GM18502 (cell line): Measurements from ENCODE around the gene STMP1.
"Not testable (repeated sequence)": the region's sequence is repeated elsewhere in the genome, so short reads cannot be mapped to it uniquely, and the experiment has no call there.

Source experiments
- ATAC-seq: cut with Tn5 transposase; IDR thresholded peaks from one replicate; pipeline ENCODE4 v1.9.1; 2021; ENCODE audit warnings: mild to moderate bottlenecking; ENCODE audit not compliant: unreplicated experiment, poor library complexity

Gene STMP1

DNA sequence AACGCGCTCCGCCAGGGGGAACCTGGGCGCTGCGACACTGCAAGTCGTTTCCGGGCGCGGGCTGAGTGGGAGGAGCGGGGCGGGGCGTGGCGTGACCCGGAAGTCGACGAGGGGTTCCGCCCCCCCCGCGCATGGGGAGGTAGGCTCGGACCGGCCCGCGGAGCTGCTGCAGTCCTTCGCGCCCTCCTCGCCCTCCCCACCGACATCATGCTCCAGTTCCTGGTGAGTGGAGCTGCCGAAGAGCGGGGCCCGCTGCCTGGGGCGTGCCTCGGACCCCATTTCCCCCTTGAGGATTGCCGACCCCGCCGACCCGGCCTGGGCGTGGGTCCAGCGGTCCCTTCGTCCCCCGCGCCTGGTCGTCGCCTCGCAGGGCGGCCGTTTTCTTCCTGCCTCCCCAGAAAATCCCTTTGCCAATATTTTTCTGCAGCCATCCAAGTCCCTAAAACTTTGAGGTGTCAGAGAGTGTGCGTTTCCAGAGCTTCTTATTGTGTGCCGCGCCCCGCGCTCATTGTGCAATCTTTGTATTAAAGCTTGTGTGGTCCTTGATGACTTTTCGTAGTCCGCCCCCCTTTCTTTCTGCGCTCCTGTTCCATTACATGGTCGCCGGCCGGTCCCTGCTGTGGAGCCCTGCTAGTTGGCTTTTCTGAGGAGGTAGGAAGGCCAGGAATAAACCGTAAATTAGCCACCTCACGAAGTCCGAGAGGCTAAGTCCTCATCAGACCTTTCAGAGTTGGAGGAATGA lies at the start of gene STMP1:
Gene STMP1, plus strand, starts transcription at position 142 of the 742 bp plus-strand sequence.
- peak; percentile 96 for ATAC-seq

DNA sequence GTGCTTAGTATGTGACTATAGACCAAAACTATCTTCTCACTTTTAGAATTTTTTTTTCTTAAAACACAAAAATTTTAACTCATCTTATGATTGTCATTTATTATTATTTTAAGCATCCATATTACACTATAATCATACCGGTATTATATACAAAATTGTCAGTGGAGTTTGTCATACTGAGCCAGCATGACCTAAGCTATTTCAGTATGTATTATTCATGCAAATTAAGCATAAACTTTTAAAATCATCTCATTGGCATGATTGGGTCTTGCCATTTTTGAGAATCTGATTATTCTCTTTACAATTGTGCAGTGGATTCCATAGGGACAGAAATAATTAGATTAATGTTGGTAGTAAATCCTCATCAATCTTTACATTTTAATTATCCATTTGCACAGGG lies 46.2 kb upstream of the STMP1 start:
- no peak for ATAC-seq

DNA sequence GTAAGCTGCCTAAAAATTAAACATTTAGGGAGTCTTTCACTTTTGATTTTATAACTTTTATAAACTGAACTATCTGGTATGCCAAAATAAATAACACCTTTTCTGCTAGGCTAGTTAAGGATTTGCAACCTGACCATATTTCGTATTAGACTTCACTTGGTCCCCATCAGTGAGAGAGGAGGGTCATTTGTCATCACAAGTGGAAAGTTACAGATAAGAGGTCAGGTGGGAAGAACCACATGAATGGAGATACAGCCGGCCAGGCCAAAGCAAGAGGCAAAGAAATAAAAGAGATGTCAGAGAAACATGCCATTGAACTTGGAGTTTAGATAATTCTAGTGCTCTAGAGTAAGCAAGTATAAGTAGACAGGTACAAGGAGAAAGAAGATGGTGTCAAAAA lies 44.5 kb upstream of the STMP1 start:
- ATAC-seq = no peak

DNA sequence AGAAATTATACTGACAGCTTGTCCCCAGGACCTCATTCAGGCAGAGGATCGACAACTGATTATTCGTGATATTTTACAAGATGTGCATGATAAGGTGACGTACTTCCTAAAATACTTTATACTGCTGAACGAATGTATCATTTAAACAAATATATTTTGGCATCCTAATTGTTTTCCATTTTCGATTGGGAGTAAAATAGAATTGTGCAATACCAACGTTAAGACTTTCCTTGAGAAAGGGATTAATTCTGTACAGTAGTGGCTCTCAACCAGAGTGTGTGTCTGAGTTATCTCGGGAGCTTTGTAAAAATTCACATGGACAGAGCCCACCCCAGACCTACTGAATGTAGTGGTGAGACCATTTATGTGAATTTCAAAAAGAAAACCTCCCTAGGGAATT lies 43.8 kb upstream of the STMP1 start:
- ATAC-seq = no peak

DNA sequence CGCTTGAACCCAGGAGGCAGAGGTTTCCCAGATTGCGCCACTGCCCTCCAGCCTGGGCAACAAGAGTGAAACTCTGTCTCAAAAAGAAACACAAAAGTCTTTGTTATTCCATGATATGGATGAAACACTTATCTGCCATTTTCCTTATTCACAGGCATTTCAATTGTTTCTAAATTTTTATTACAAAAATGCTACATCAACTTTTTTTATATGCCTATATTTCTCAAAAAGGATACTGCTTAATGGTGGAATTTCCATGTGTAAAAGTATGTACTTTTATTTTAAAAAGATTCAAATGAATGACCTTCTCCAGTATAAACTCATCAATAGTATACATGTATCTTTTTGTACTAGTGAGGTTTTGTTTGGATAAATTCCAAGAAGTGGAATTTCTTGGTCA lies 41.9 kb upstream of the STMP1 start:
- no peak for ATAC-seq

DNA sequence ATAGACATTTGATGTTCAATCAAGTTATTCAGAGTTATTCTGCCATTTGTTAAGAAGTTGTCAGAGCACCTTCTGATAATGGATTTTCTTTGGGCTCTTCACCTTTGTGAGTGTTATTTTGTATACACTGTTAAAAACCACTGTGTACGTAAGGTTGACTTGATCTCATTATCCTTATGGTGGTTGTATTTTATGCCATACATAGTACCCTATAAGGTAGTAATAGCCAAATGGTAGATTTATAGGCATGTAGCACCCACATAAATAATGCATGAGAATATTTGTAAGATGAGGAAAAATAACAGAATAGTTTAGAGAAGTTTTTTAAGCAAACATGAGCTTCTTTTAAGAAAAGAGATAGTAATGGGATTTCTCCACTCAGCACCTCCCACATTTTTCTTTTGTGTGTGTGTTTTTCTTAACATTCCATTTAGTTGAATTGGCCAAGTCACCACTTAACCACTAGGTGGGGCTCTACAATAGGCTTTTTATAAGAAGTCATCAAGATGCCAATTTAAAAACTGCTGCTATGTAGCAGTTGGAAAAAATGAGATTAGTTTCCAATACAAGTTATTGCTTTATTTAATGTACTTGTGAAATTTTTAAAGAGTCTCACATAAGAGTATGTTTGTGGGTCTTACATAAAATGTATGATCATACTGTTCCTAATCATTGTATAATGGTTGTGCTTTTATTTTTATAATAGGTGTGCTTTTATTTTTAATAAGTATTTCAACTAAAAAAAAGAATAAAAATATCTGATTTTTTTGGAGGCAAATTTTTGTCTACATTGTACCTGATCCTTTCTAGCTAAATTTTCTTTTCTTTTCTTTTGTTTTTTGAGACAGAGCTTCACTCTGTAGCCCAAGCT lies 41.1 kb upstream of the STMP1 start:
- ATAC-seq = no peak

DNA sequence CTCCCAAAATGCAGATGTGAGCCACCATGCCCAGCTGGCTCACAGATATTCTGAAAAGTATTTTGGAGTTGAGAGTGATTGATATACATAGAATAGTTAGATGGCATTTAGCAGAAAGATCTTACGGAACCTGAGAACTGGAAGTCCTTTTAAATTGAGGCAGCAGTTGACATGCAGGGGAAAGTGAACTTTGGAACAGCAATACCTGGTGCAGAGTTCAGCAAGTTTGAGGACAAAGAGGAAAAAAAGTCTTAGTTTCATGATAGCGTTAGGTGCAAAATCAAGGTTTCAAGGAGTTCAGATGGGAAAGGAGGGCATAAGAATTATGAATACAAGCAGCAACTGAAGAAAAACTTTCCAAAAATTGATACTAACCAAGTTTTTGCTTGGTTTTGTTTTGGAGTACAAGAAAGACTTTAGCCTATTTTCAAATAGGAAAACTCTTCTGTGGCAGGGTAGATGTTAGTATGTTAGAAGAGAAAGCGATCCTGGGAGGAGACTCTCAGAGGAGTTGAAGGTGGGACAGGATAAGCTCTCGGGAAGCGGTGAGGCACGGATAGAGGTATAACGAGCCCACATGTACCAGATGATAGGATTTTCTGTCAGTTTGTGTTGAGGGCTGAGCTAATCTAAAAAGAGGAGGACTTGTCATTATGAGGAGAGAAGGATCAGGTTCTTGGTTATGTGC lies 28.0 kb upstream of the STMP1 start:
- ATAC-seq = no peak

DNA sequence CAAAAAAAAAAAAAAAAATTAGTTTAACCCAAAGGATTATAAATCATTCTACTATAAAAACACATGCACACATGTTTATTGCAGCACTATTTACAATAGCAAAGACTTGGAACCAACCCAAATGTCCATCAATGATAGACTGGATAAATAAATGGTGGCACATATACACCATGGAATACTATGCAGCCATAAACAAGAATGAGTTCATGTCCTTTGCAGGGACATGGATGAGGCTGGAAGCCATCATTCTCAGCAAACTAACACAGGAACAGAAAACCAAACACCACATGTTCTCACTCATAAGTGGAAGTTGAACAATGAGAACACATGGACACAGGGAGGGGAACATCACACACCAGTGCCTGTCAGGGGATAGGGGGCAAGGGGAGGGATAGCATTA lies 22.6 kb upstream of the STMP1 start:
- not testable (repeated sequence) for ATAC-seq

DNA sequence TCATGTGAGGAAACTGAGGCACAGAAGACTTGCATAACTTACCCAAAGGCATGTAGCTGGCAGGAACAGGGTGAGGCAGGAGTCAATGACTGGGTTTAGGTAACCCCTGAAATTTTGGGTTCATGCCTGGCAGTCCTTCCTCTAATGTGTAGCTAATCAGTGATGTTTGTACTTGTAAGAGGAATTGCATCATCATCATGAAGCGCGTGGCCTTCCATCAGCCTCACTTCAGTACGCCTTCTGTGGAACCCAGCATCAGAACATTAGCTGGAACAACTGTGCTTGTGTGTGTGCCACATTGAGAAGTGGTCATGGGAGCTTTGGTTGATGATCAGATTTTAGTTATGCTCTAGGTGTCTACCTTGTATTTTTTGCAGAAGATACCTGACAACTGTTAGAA lies 18.2 kb upstream of the STMP1 start:
- ATAC-seq = no peak

DNA sequence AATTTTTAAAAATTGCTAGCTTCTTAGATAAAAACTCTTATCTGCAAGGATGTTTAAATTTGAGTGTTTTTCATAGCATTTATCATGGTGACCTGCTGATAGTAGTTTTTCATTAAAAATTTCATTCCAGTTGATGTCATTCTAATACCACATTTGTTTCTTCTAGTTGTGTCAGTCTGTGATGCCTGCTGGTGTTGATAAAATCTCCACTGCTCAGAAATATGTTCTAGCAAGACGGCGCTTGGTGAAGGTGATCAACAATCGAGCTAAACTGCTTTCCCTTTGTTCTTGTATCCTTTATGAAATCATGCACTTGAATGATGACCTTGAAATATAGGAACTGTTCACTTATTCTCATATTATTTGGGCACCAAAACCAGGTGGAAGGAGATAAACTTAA lies 17.6 kb upstream of the STMP1 start:
- no peak for ATAC-seq

DNA sequence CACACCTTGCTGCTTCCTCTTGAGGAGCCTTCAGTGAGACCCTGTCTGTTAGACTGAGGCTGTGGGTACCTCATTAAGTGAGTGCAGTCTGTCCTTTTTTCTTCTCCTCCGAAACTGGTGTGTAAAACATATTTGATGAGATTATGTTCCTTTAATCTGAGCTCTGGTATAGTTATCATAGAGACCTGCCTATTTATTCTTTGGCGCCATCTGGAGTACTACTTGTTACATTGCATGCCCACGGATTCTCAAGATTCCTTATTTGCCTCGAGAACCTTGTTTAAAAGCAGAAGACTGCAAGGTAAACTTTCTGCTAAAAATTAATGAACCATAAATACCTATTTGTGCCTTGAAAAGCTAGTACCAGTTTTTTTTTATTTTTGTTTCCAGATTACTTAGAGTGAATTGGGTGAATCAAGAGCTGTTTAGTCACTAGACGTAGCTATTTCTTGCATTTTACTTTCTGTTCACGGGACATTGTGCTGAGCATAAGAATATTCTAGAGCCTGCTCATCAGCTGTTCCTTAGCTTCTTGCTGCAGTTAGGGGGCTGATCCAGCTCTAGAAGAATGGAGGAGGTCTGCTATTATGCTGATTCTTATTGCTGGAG lies 16.9 kb upstream of the STMP1 start:
- no peak for ATAC-seq

DNA sequence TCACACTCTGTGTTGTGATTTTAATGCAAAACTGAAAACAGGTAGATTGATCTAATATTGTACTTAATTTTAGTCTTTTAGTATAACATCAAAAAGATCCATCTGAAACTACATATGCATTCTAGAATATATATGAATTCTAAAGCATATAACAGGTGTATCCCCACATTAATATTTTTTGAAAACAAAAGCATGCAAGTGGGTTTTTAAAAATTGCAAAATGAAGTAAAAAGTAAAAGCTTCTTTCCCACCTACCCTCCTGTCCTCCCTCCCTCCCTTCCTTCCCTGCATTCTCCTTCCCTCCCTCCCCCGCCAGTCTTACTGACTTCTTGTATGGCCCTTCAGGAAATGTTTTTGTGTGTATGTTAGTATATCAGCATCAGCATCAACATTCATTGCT lies 14.6 kb upstream of the STMP1 start:
- ATAC-seq = no peak

DNA sequence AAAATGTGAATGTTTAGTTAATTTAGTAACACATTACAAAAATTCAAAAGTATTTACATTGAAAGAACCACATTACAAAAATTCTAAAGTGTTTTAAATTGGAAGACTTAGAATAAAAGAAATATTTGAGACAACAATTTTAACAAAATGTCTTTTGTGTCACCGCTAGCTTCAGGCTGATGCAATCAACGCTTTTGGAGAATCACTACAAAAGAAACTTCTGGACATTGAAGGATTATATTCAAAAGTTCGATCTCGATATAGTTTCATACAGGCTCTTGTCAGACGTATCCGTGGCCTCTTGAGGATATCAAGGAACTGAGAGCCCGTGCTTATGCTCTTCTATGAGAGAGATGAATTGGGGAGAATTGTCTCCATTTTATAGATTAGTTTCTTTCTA lies 14.1 kb upstream of the STMP1 start:
- no peak for ATAC-seq

DNA sequence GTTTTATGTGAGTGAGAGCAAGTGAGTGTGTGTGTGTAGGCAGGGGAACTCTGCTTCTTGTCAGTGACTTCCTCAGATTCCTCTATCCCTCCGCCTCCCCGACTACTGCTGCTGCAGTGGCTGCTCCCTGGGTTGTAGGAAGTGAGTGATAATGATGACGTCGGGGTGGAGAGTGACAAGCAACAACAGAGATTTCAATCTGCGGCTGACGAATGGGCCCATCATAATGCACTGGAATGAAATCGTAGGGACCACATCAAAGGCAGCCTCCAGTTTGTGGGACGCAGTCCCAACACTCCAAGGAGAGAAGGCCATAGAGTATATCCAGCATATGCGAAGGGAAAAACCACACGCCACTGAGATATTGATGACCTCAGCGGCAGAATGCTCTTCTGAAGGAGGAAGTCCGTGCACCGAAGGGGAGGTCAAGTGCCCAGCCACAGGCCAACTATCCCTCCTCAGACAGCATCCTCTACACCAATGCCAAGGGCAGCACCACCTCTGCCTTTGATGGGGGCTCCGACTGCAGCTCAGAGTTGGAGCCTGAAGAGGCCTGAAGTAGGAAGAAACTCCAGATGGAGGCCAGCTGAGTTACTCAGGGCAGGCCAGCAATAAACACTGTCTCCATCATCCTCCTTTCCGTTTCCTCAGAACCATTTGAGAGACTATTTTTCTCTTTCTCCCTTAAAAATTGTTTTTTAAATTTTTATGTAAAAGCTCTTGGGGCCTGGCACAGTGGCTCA lies 11.3 kb upstream of the STMP1 start:
- no peak for ATAC-seq

DNA sequence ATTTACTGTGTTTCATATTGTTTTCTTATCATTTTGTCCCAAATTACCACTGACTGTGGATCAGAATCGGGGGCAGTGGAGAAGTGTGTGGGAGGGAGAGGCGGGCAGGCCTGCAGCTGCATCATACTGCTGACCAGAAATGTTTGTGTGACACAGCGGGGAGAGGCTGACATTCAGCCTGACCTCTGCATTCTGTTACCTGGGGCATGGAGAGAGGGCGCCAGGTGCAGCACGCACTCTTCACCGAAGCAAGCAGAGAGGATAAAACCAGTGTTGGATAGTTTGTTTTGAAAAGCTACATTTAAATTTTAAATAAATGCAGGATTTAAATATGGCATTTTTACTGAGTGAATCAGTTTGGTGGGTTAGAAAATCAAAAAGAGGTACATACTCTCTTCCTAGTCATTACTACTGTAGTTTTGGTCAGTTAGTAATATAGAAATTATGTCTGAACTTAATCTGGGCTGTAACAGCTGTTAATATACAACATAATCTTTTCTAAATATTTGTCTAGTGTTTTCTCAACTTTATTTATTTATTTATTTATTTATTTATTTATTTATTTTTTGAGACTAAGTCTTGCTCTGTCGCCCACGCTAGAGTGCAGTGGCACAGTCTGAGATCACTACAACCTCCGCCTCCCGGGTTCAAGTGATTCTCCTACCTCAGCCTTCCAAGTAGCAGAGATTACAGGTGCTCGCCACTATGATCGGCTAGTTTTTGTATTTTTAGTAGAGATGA lies 8.8 kb upstream of the STMP1 start:
- ATAC-seq = no peak

DNA sequence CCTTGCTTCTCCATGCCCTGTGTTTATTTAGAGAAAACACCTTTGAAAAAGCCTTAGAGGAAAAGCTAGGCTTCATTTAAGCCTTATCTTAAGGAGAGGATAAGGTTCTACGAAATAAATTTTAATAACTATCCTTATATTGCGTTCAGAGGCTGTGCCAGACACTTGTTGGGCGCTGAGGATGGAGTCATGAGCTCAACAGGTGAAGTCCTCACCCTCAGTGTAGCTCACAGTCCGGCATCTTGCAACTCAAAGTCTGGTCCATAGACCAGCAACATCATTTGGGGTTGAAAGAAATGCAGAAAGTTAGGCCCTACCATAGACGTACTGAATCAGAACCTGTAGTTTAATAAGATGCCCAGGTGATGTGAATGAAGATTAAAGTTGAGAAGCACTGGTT lies 3.8 kb upstream of the STMP1 start:
- no peak for ATAC-seq

DNA sequence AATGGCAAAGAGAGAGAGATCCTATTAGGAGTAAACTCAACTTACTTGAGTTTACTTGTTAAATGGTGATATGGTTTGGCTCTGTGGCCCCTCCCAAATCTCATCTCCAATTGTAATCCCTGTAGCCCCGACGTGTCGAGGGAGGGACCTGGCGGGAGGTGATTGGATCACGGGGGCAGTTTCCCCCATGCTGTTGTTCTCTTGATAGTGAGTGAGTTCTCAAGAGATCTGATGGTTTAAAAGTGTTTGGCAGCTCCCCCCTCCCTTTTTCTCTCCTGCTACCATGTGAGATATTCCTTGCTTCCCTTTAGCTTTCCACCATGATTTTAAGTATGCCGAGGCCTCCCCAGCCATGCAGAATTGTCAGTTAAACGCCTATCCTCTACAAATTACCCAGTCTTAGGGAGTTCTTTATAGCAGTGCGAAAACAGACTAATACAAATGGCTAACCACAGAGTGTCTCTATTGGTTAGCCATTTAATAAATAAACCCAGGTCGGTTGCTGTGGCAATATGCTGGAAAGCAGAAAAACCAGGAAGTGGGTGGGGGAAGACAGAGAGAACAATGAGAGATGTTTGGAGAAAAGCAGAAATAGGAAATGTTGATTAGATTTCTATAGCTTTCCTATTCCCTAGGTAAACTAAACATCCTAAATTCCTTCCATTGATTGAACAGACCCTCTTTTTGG lies 3.0 kb upstream of the STMP1 start:
- no peak for ATAC-seq

DNA sequence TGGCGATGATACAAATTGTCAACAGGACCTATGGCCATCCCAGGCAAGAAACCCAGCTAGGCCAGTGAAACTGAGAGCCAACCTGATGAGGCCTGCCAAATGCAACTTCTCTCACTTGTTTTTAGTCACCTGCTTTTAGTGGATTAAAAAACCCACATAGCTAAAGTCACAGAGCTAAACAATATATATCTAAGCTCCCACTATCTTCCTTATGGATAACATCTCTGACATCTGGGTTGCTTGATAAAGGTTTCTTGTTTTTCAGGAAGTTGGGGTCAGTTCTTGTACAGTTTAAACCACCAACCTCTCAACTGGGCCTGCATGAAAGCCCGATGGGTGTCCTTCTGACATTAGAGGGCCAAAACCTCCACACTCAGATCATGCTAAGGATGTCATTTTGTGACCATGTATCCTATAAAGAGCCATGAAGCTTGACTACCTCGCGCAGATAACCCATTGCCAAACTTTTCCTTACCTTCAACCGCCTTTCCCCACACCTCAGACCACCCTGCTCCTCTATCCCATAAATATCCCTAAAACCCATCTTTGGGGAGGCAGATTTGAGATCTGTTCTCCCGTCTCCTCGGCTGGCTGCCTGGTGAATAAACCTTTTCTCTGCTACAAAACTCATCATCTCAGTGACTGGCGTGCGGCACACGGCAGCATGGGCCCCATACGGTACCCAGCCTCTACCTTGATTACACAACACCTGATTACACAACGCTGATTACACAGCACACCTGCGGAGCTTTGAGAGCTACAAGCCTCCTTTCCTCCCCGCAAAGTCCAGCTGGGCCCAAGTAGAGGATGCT lies 797 bp upstream of the STMP1 start:
- ATAC-seq = peak; percentile 2
